ENCODE data around the gene SMTN. TPM values are rescaled to one million over a fixed set of nuclear protein-coding genes. Genes with fewer than 3 reads are reported as not detected.

The SMTN gene
- total and polyA plus RNA-seq, 7 donors = 23.8 to 1,789 (median 987) TPM

GRCh38 chr22:31118046-31118820, 37.1 kb downstream of the SMTN start:
- 83 to 89% methylated on average over 3 of the region's 3 CpGs for WGBS, 2 donors
- Histone ChIP-seq H3K36me3 (no peaks in the 10 kb centered on the region), H3K27ac (no peak overlapping the region), H3K9me3 (no peaks in the 10 kb centered on the region), H3K27me3 (no peaks in the 10 kb centered on the region), H3K4me3 (no peak overlapping the region), H3K4me1 (peaks cover 0 to 14% (median 13%) of the 10 kb centered on the region in 4 donors)
- intact Hi-C loops (cut with DNase I) = no loop called here
- TF ChIP-seq POLR2A (IDR thresholded peaks at IDR 0.05) (no peak), CTCF (IDR thresholded peaks at IDR 0.05) (no peak), POLR2AphosphoS5 (IDR thresholded peaks at IDR 0.05) (no peak), EP300 (IDR thresholded peaks at IDR 0.05) (no peak)
- DNase-seq = no peak

- peaks cover 0 to 18% (median 15%) of the 10 kb centered on the region in 4 donors for H3K4me1 ChIP-seq
- no peak overlapping the region for H3K27ac ChIP-seq
- H3K4me3 ChIP-seq = no peak overlapping the region
- WGBS, 2 donors = 76 to 85% methylated on average over 7 of the region's 7 CpGs
- DNase-seq = no peak
- TF ChIP-seq POLR2AphosphoS5 (IDR thresholded peaks at IDR 0.05) = no peak
- no peak for TF ChIP-seq CTCF (IDR thresholded peaks at IDR 0.05)
- TF ChIP-seq POLR2A (IDR thresholded peaks at IDR 0.05) = no peak
- TF ChIP-seq EP300 (IDR thresholded peaks at IDR 0.05) = no peak
- H3K9me3 ChIP-seq = no peaks in the 10 kb centered on the region
- intact Hi-C loops (cut with DNase I) = no loop called here
- H3K27me3 ChIP-seq = no peaks in the 10 kb centered on the region
- H3K36me3 ChIP-seq = no peaks in the 10 kb centered on the region
Measured at GRCh38 chr22:31119026-31119717, 38.1 kb downstream of the SMTN start.

- no peak for DNase-seq
- WGBS, 2 donors = 80 to 87% methylated on average over 5 of the region's 5 CpGs
- intact Hi-C loops (cut with DNase I) = loop anchor here (10.0 kb wide), 1 partner anchor 355 kb away; no protein-coding TSS in a partner anchor
- no peaks in the 10 kb centered on the region for H3K9me3 ChIP-seq
- no peaks in the 10 kb centered on the region for H3K27me3 ChIP-seq
- no peak overlapping the region for H3K27ac ChIP-seq
- no peak for TF ChIP-seq CTCF (IDR thresholded peaks at IDR 0.05)
- peaks cover 0 to 18% (median 15%) of the 10 kb centered on the region in 4 donors for H3K4me1 ChIP-seq
- H3K4me3 ChIP-seq = no peak overlapping the region
- no peaks in the 10 kb centered on the region for H3K36me3 ChIP-seq
Measured at GRCh38 chr22:31120230-31120629, 39.1 kb downstream of the SMTN start.

GRCh38 chr22:31120642-31121041, 39.5 kb downstream of the SMTN start:
- DNase-seq = no peak
- intact Hi-C loops (cut with DNase I) = loop anchor here (10.0 kb wide), 1 partner anchor 356 kb away; no protein-coding TSS in a partner anchor
- TF ChIP-seq POLR2A (IDR thresholded peaks at IDR 0.05) = no peak
- no peak for TF ChIP-seq CTCF (IDR thresholded peaks at IDR 0.05)
- no peak for TF ChIP-seq EP300 (IDR thresholded peaks at IDR 0.05)
- Histone ChIP-seq H3K27me3 (no peaks in the 10 kb centered on the region), H3K4me3 (no peak overlapping the region), H3K4me1 (peaks cover 0 to 18% (median 15%) of the 10 kb centered on the region in 4 donors), H3K36me3 (no peaks in the 10 kb centered on the region), H3K27ac (no peak overlapping the region), H3K9me3 (no peaks in the 10 kb centered on the region)
- 94 to 95% methylated on average over 1 of the region's 1 CpG for WGBS, 2 donors
